ENCODE results near the gene KCNN3. TPM values are rescaled to one million over a fixed set of nuclear protein-coding genes. Genes with fewer than 3 reads are reported as not detected.

KCNN3 gene
- polyA plus RNA-seq (2.2 and 2.4 TPM in 2 replicates), polyA minus RNA-seq (7.1 and 10.3 TPM in 2 replicates)

DNA sequence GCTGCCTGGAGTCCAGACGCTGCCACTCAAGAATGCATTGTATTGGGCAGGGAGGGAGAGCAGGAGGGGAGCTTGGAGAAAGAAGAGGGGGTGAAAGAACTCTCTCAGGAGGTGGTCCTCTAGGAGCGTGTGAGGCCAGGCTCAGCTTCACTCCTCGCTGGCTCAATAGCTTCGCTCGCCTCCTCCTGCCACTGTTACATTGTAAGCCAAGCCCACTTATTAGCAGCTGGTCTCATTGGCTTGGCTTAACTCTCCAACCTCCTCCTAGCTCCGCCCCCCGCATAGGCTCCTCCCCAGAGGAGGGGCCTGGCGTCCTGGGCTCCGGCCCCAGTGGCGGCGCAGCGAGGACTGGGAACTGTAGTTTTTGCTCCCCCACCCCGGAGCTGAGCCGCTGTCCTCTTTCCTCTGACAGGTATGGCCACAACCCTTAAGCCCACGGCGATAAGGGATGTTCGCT lies at the start of gene KCNN3:
TSS of gene KCNN3 (minus strand) at position 167 of the 457 bp plus-strand sequence. CDS start 317 bp downstream, outside the sequence.
- Histone ChIP-seq H3K9me3 (ENCODE audit: low read length) (no peaks in the 10 kb centered on the region), H3K27me3 (ENCODE audit: insufficient read depth, low read depth, low read length) (no peaks in the 10 kb centered on the region), H3K27ac (ENCODE audit: low read length) (peak within 1 kb of the TSS; percentile 81), H3K9ac (ENCODE audit: low read length) (peak within 1 kb of the TSS; percentile 71), H3K79me2 (replicated peaks; ENCODE audit: insufficient read depth, low read length) (peaks cover 30% of the 10 kb centered on the region), H2AFZ (ENCODE audit: low read depth, low read length) (no peak within 1 kb of the TSS), H3K36me3 (ENCODE audit: insufficient read depth, low read length) (no peaks in the 10 kb centered on the region), H4K20me1 (ENCODE audit: insufficient read depth) (no peaks in the 10 kb centered on the region), H3F3A (ENCODE audit: insufficient read depth, low read length, poor library complexity, severe bottlenecking) (peaks cover 7% of the 10 kb centered on the region), H3K9me2 (ENCODE audit: insufficient read depth, low read length) (no peaks in the 10 kb centered on the region), H3K4me3 (ENCODE audit: low read length) (peak within 1 kb of the TSS; percentile 80), H3K4me2 (ENCODE audit: low read length) (peak within 1 kb of the TSS; percentile 45)
- TF ChIP-seq SMC3 (conservative IDR thresholded peaks at IDR 0.05; ENCODE audit: poor library complexity) (no peak), EZH2 (IDR thresholded peaks at IDR 0.05; ENCODE audit: borderline replicate concordance, insufficient read depth, low read length, poor library complexity, severe bottlenecking) (no peak), MXI1 (conservative IDR thresholded peaks at IDR 0.05; ENCODE audit: poor library complexity, severe bottlenecking) (peak; percentile 47), POLR2AphosphoS5 (IDR thresholded peaks at IDR 0.05) (peak; percentile 96), TAF1 (IDR thresholded peaks at IDR 0.05; ENCODE audit: low read depth) (peak; percentile 64), RAD21 (conservative IDR thresholded peaks at IDR 0.05) (peak; percentile 40)
- TF ChIP-seq, protein P1, sequence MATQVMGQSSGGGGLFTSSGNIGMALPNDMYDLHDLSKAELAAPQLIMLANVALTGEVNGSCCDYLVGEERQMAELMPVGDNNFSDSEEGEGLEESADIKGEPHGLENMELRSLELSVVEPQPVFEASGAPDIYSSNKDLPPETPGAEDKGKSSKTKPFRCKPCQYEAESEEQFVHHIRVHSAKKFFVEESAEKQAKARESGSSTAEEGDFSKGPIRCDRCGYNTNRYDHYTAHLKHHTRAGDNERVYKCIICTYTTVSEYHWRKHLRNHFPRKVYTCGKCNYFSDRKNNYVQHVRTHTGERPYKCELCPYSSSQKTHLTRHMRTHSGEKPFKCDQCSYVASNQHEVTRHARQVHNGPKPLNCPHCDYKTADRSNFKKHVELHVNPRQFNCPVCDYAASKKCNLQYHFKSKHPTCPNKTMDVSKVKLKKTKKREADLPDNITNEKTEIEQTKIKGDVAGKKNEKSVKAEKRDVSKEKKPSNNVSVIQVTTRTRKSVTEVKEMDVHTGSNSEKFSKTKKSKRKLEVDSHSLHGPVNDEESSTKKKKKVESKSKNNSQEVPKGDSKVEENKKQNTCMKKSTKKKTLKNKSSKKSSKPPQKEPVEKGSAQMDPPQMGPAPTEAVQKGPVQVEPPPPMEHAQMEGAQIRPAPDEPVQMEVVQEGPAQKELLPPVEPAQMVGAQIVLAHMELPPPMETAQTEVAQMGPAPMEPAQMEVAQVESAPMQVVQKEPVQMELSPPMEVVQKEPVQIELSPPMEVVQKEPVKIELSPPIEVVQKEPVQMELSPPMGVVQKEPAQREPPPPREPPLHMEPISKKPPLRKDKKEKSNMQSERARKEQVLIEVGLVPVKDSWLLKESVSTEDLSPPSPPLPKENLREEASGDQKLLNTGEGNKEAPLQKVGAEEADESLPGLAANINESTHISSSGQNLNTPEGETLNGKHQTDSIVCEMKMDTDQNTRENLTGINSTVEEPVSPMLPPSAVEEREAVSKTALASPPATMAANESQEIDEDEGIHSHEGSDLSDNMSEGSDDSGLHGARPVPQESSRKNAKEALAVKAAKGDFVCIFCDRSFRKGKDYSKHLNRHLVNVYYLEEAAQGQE (IDR thresholded peaks at IDR 0.05; ENCODE audit: borderline replicate concordance): peak; percentile 61
- TF ChIP-seq, protein P2, sequence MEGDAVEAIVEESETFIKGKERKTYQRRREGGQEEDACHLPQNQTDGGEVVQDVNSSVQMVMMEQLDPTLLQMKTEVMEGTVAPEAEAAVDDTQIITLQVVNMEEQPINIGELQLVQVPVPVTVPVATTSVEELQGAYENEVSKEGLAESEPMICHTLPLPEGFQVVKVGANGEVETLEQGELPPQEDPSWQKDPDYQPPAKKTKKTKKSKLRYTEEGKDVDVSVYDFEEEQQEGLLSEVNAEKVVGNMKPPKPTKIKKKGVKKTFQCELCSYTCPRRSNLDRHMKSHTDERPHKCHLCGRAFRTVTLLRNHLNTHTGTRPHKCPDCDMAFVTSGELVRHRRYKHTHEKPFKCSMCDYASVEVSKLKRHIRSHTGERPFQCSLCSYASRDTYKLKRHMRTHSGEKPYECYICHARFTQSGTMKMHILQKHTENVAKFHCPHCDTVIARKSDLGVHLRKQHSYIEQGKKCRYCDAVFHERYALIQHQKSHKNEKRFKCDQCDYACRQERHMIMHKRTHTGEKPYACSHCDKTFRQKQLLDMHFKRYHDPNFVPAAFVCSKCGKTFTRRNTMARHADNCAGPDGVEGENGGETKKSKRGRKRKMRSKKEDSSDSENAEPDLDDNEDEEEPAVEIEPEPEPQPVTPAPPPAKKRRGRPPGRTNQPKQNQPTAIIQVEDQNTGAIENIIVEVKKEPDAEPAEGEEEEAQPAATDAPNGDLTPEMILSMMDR (IDR thresholded peaks at IDR 0.05; ENCODE audit: poor library complexity, severe bottlenecking): no peak

DNA sequence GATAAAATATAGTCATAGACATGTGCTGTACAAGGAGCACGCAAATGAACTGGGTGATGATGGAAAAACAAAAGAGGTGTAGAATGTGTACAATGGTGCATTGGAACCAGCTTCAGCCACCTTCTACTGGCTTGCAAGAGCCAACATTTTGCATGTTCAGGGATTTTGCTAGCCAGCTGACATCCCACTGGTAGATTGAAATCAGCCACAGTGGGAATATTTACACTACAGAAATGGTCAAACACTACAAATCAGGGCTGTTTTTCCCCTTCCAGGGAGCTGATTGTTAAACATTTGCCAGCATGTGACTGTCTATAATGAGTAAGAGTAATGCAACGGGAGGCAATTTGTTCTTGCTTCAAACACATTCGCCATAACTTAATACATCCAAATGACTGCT lies 43.2 kb upstream of the KCNN3 start:
- Histone ChIP-seq H2AFZ (ENCODE audit: low read depth, low read length) (no peak overlapping the region), H3K27ac (ENCODE audit: low read length) (no peak overlapping the region), H3K4me3 (ENCODE audit: low read length) (no peak overlapping the region), H3F3A (ENCODE audit: insufficient read depth, low read length, poor library complexity, severe bottlenecking) (no peaks in the 10 kb centered on the region), H3K36me3 (ENCODE audit: insufficient read depth, low read length) (no peaks in the 10 kb centered on the region), H3K9me2 (ENCODE audit: insufficient read depth, low read length) (no peaks in the 10 kb centered on the region), H3K9ac (ENCODE audit: low read length) (no peak overlapping the region), H3K4me2 (ENCODE audit: low read length) (no peak overlapping the region), H4K20me1 (ENCODE audit: insufficient read depth) (no peaks in the 10 kb centered on the region), H3K9me3 (ENCODE audit: low read length) (peaks cover 3% of the 10 kb centered on the region), H3K27me3 (ENCODE audit: insufficient read depth, low read depth, low read length) (no peaks in the 10 kb centered on the region), H3K79me2 (replicated peaks; ENCODE audit: insufficient read depth, low read length) (no peaks in the 10 kb centered on the region)
- no peak for TF ChIP-seq POLR2AphosphoS5 (IDR thresholded peaks at IDR 0.05)
- no peak for TF ChIP-seq SMC3 (conservative IDR thresholded peaks at IDR 0.05; ENCODE audit: poor library complexity)
- TF ChIP-seq, protein P2 (IDR thresholded peaks at IDR 0.05; ENCODE audit: poor library complexity, severe bottlenecking): no peak
- no peak for TF ChIP-seq RAD21 (conservative IDR thresholded peaks at IDR 0.05)
- TF ChIP-seq EP300 (conservative IDR thresholded peaks at IDR 0.05; ENCODE audit: poor library complexity, severe bottlenecking): no peak
- no peak for TF ChIP-seq EZH2 (IDR thresholded peaks at IDR 0.05; ENCODE audit: borderline replicate concordance, insufficient read depth, low read length, poor library complexity, severe bottlenecking)
- no peak for TF ChIP-seq TAF1 (IDR thresholded peaks at IDR 0.05; ENCODE audit: low read depth)
- TF ChIP-seq MXI1 (conservative IDR thresholded peaks at IDR 0.05; ENCODE audit: poor library complexity, severe bottlenecking): no peak
